ENCODE data around the gene VCAM1.
A peak's percentile ranks its signal among the peaks of the same experiment; 100 is the strongest.

VCAM1 gene

GRCh38 chr1:100719490-100719889 lies at the start of gene VCAM1:
Gene VCAM1, plus strand, starts transcription at chr1:100719742. Its CDS starts 119 bp downstream, at chr1:100719861.
- Histone ChIP-seq H3K36me3 (ENCODE audit: control insufficient read depth in 2 of 2, insufficient read depth in 2 of 2, low read length in 2 of 2) (no peaks in the 10 kb centered on the region), H3K4me3 (ENCODE audit: low read length in 2 of 2) (peak within 1 kb of the TSS; percentile 43 to 47), H3K9ac (ENCODE audit: low read depth in 1 of 2, low read length in 2 of 2) (no peak within 1 kb of the TSS), H3K9me3 (ENCODE audit: control insufficient read depth in 2 of 2, low read length in 2 of 2) (no peaks in the 10 kb centered on the region), H3K27ac (ENCODE audit: low read depth in 2 of 2, low read length in 2 of 2) (no peak within 1 kb of the TSS), H3K4me1 (ENCODE audit: control insufficient read depth in 2 of 2, insufficient read depth in 2 of 2, low read length in 2 of 2) (no peaks in the 10 kb centered on the region), H3K27me3 (ENCODE audit: control insufficient read depth in 2 of 2, insufficient read depth in 2 of 2, low read length in 2 of 2) (no peaks in the 10 kb centered on the region)

GRCh38 chr1:100670083-100670482 lies 49.5 kb upstream of the VCAM1 start:
- H3K9me3 ChIP-seq (ENCODE audit: control insufficient read depth in 2 of 2, low read length in 2 of 2): no peaks in the 10 kb centered on the region
- no peaks in the 10 kb centered on the region for H3K27me3 ChIP-seq (ENCODE audit: control insufficient read depth in 2 of 2, insufficient read depth in 2 of 2, low read length in 2 of 2)
- H3K36me3 ChIP-seq (ENCODE audit: control insufficient read depth in 2 of 2, insufficient read depth in 2 of 2, low read length in 2 of 2): no peaks in the 10 kb centered on the region
- no peak overlapping the region for H3K9ac ChIP-seq (ENCODE audit: low read depth in 1 of 2, low read length in 2 of 2)
- H3K27ac ChIP-seq (ENCODE audit: low read depth in 2 of 2, low read length in 2 of 2): no peak overlapping the region
- no peaks in the 10 kb centered on the region for H3K4me1 ChIP-seq (ENCODE audit: control insufficient read depth in 2 of 2, insufficient read depth in 2 of 2, low read length in 2 of 2)
- H3K4me3 ChIP-seq (ENCODE audit: low read length in 2 of 2): no peak overlapping the region

- no peaks in the 10 kb centered on the region for H3K36me3 ChIP-seq (ENCODE audit: control insufficient read depth in 2 of 2, insufficient read depth in 2 of 2, low read length in 2 of 2)
- H3K27ac ChIP-seq (ENCODE audit: low read depth in 2 of 2, low read length in 2 of 2): no peak overlapping the region
- H3K4me3 ChIP-seq (ENCODE audit: low read length in 2 of 2): no peak overlapping the region
- no peaks in the 10 kb centered on the region for H3K27me3 ChIP-seq (ENCODE audit: control insufficient read depth in 2 of 2, insufficient read depth in 2 of 2, low read length in 2 of 2)
- H3K4me1 ChIP-seq (ENCODE audit: control insufficient read depth in 2 of 2, insufficient read depth in 2 of 2, low read length in 2 of 2): no peaks in the 10 kb centered on the region
- no peaks in the 10 kb centered on the region for H3K9me3 ChIP-seq (ENCODE audit: control insufficient read depth in 2 of 2, low read length in 2 of 2)
- no peak overlapping the region for H3K9ac ChIP-seq (ENCODE audit: low read depth in 1 of 2, low read length in 2 of 2)
These were observed 47.9 kb upstream of the VCAM1 start for GRCh38 chr1:100671601-100672000.

GRCh38 chr1:100683448-100684349 lies 35.8 kb upstream of the VCAM1 start:
- H3K9ac ChIP-seq (ENCODE audit: low read depth in 1 of 2, low read length in 2 of 2): no peak overlapping the region
- H3K36me3 ChIP-seq (ENCODE audit: control insufficient read depth in 2 of 2, insufficient read depth in 2 of 2, low read length in 2 of 2): no peaks in the 10 kb centered on the region
- no peaks in the 10 kb centered on the region for H3K9me3 ChIP-seq (ENCODE audit: control insufficient read depth in 2 of 2, low read length in 2 of 2)
- H3K27me3 ChIP-seq (ENCODE audit: control insufficient read depth in 2 of 2, insufficient read depth in 2 of 2, low read length in 2 of 2): no peaks in the 10 kb centered on the region
- peaks cover 0 to 3% of the 10 kb centered on the region in 2 donors for H3K4me1 ChIP-seq (ENCODE audit: control insufficient read depth in 2 of 2, insufficient read depth in 2 of 2, low read length in 2 of 2)
- no peak overlapping the region for H3K4me3 ChIP-seq (ENCODE audit: low read length in 2 of 2)
- H3K27ac ChIP-seq (ENCODE audit: low read depth in 2 of 2, low read length in 2 of 2): no peak overlapping the region

- no peaks in the 10 kb centered on the region for H3K27me3 ChIP-seq (ENCODE audit: control insufficient read depth in 2 of 2, insufficient read depth in 2 of 2, low read length in 2 of 2)
- H3K27ac ChIP-seq (ENCODE audit: low read depth in 2 of 2, low read length in 2 of 2): no peak overlapping the region
- no peaks in the 10 kb centered on the region for H3K36me3 ChIP-seq (ENCODE audit: control insufficient read depth in 2 of 2, insufficient read depth in 2 of 2, low read length in 2 of 2)
- H3K9ac ChIP-seq (ENCODE audit: low read depth in 1 of 2, low read length in 2 of 2): no peak overlapping the region
- H3K4me3 ChIP-seq (ENCODE audit: low read length in 2 of 2): no peak overlapping the region
- H3K4me1 ChIP-seq (ENCODE audit: control insufficient read depth in 2 of 2, insufficient read depth in 2 of 2, low read length in 2 of 2): no peaks in the 10 kb centered on the region
- no peaks in the 10 kb centered on the region for H3K9me3 ChIP-seq (ENCODE audit: control insufficient read depth in 2 of 2, low read length in 2 of 2)
These were observed 19.8 kb upstream of the VCAM1 start for GRCh38 chr1:100699744-100700143.

- no peaks in the 10 kb centered on the region for H3K9me3 ChIP-seq (ENCODE audit: control insufficient read depth in 2 of 2, low read length in 2 of 2)
- no peaks in the 10 kb centered on the region for H3K4me1 ChIP-seq (ENCODE audit: control insufficient read depth in 2 of 2, insufficient read depth in 2 of 2, low read length in 2 of 2)
These were observed 19.0 kb upstream of the VCAM1 start for GRCh38 chr1:100700586-100700985.

GRCh38 chr1:100703052-100703451 lies 16.5 kb upstream of the VCAM1 start:
- H3K36me3 ChIP-seq (ENCODE audit: control insufficient read depth in 2 of 2, insufficient read depth in 2 of 2, low read length in 2 of 2): no peaks in the 10 kb centered on the region
- H3K9me3 ChIP-seq (ENCODE audit: control insufficient read depth in 2 of 2, low read length in 2 of 2): no peaks in the 10 kb centered on the region
- no peak overlapping the region for H3K4me3 ChIP-seq (ENCODE audit: low read length in 2 of 2)
- H3K27me3 ChIP-seq (ENCODE audit: control insufficient read depth in 2 of 2, insufficient read depth in 2 of 2, low read length in 2 of 2): no peaks in the 10 kb centered on the region
- no peak overlapping the region for H3K27ac ChIP-seq (ENCODE audit: low read depth in 2 of 2, low read length in 2 of 2)
- no peak overlapping the region for H3K9ac ChIP-seq (ENCODE audit: low read depth in 1 of 2, low read length in 2 of 2)
- H3K4me1 ChIP-seq (ENCODE audit: control insufficient read depth in 2 of 2, insufficient read depth in 2 of 2, low read length in 2 of 2): no peaks in the 10 kb centered on the region

More at GRCh38 chr1:100700586-100700985, 19.0 kb upstream of the VCAM1 start:
- no peaks in the 10 kb centered on the region for H3K36me3 ChIP-seq (ENCODE audit: control insufficient read depth in 2 of 2, insufficient read depth in 2 of 2, low read length in 2 of 2)
- no peak overlapping the region for H3K9ac ChIP-seq (ENCODE audit: low read depth in 1 of 2, low read length in 2 of 2)
- no peak overlapping the region for H3K27ac ChIP-seq (ENCODE audit: low read depth in 2 of 2, low read length in 2 of 2)
- H3K27me3 ChIP-seq (ENCODE audit: control insufficient read depth in 2 of 2, insufficient read depth in 2 of 2, low read length in 2 of 2): no peaks in the 10 kb centered on the region
- H3K4me3 ChIP-seq (ENCODE audit: low read length in 2 of 2): no peak overlapping the region

- Histone ChIP-seq H3K9me3 (ENCODE audit: control insufficient read depth in 2 of 2, low read length in 2 of 2) (no peaks in the 10 kb centered on the region), H3K27me3 (ENCODE audit: control insufficient read depth in 2 of 2, insufficient read depth in 2 of 2, low read length in 2 of 2) (no peaks in the 10 kb centered on the region), H3K27ac (ENCODE audit: low read depth in 2 of 2, low read length in 2 of 2) (no peak overlapping the region), H3K36me3 (ENCODE audit: control insufficient read depth in 2 of 2, insufficient read depth in 2 of 2, low read length in 2 of 2) (no peaks in the 10 kb centered on the region), H3K4me3 (ENCODE audit: low read length in 2 of 2) (no peak overlapping the region), H3K4me1 (ENCODE audit: control insufficient read depth in 2 of 2, insufficient read depth in 2 of 2, low read length in 2 of 2) (no peaks in the 10 kb centered on the region), H3K9ac (ENCODE audit: low read depth in 1 of 2, low read length in 2 of 2) (no peak overlapping the region)
These were observed 15.8 kb upstream of the VCAM1 start for GRCh38 chr1:100703716-100704115.

GRCh38 chr1:100704473-100704872 lies 15.1 kb upstream of the VCAM1 start:
- H3K36me3 ChIP-seq (ENCODE audit: control insufficient read depth in 2 of 2, insufficient read depth in 2 of 2, low read length in 2 of 2): no peaks in the 10 kb centered on the region
- H3K27me3 ChIP-seq (ENCODE audit: control insufficient read depth in 2 of 2, insufficient read depth in 2 of 2, low read length in 2 of 2): no peaks in the 10 kb centered on the region
- no peaks in the 10 kb centered on the region for H3K4me1 ChIP-seq (ENCODE audit: control insufficient read depth in 2 of 2, insufficient read depth in 2 of 2, low read length in 2 of 2)
- H3K9me3 ChIP-seq (ENCODE audit: control insufficient read depth in 2 of 2, low read length in 2 of 2): no peaks in the 10 kb centered on the region
- no peak overlapping the region for H3K9ac ChIP-seq (ENCODE audit: low read depth in 1 of 2, low read length in 2 of 2)
- H3K4me3 ChIP-seq (ENCODE audit: low read length in 2 of 2): no peak overlapping the region
- no peak overlapping the region for H3K27ac ChIP-seq (ENCODE audit: low read depth in 2 of 2, low read length in 2 of 2)

- no peaks in the 10 kb centered on the region for H3K36me3 ChIP-seq (ENCODE audit: control insufficient read depth in 2 of 2, insufficient read depth in 2 of 2, low read length in 2 of 2)
- no peaks in the 10 kb centered on the region for H3K27me3 ChIP-seq (ENCODE audit: control insufficient read depth in 2 of 2, insufficient read depth in 2 of 2, low read length in 2 of 2)
- H3K4me3 ChIP-seq (ENCODE audit: low read length in 2 of 2): no peak overlapping the region
- no peaks in the 10 kb centered on the region for H3K9me3 ChIP-seq (ENCODE audit: control insufficient read depth in 2 of 2, low read length in 2 of 2)
- H3K4me1 ChIP-seq (ENCODE audit: control insufficient read depth in 2 of 2, insufficient read depth in 2 of 2, low read length in 2 of 2): no peaks in the 10 kb centered on the region
- H3K9ac ChIP-seq (ENCODE audit: low read depth in 1 of 2, low read length in 2 of 2): no peak overlapping the region
- no peak overlapping the region for H3K27ac ChIP-seq (ENCODE audit: low read depth in 2 of 2, low read length in 2 of 2)
These were observed 13.2 kb upstream of the VCAM1 start for GRCh38 chr1:100706296-100706695.
